ENCODE data around the gene FEN1.

The FEN1 gene

GRCh38 chr11:61756452-61757212 lies 36.1 kb upstream of the FEN1 start:
- DNase-seq (ENCODE audit: low read depth): no peak

- DNase-seq (ENCODE audit: low read depth): no peak
Observed at GRCh38 chr11:61757213-61757862, 35.4 kb upstream of the FEN1 start.

- no peak for DNase-seq (ENCODE audit: low read depth)
Observed at GRCh38 chr11:61760946-61761345, 31.8 kb upstream of the FEN1 start.

GRCh38 chr11:61761440-61762222 lies 31.1 kb upstream of the FEN1 start:
- no peak for DNase-seq (ENCODE audit: low read depth)

GRCh38 chr11:61762223-61762615 lies 30.5 kb upstream of the FEN1 start:
- no peak for DNase-seq (ENCODE audit: low read depth)

GRCh38 chr11:61762798-61763197 lies 29.9 kb upstream of the FEN1 start:
- no peak for DNase-seq (ENCODE audit: low read depth)

GRCh38 chr11:61763930-61764605 lies 28.6 kb upstream of the FEN1 start:
- DNase-seq (ENCODE audit: low read depth): no peak

- no peak for DNase-seq (ENCODE audit: low read depth)
Observed at GRCh38 chr11:61764606-61765260, 28.0 kb upstream of the FEN1 start.

GRCh38 chr11:61765550-61766253 lies 27.0 kb upstream of the FEN1 start:
- no peak for DNase-seq (ENCODE audit: low read depth)

- DNase-seq (ENCODE audit: low read depth): peak; percentile 15
Observed at GRCh38 chr11:61766353-61766841, 26.3 kb upstream of the FEN1 start.

- no peak for DNase-seq (ENCODE audit: low read depth)
Observed at GRCh38 chr11:61768376-61769076, 24.2 kb upstream of the FEN1 start.

GRCh38 chr11:61769169-61769920 lies 23.4 kb upstream of the FEN1 start:
- peak; percentile 19 for DNase-seq (ENCODE audit: low read depth)

GRCh38 chr11:61769946-61770683 lies 22.6 kb upstream of the FEN1 start:
- DNase-seq (ENCODE audit: low read depth): no peak

GRCh38 chr11:61771195-61771894 lies 21.4 kb upstream of the FEN1 start:
- DNase-seq (ENCODE audit: low read depth): no peak

- no peak for DNase-seq (ENCODE audit: low read depth)
Observed at GRCh38 chr11:61771985-61772455, 20.7 kb upstream of the FEN1 start.

- DNase-seq (ENCODE audit: low read depth): no peak
Observed at GRCh38 chr11:61773356-61773755, 19.4 kb upstream of the FEN1 start.

GRCh38 chr11:61773809-61774208 lies 18.9 kb upstream of the FEN1 start:
- no peak for DNase-seq (ENCODE audit: low read depth)

GRCh38 chr11:61774411-61774810 lies 18.3 kb upstream of the FEN1 start:
- DNase-seq (ENCODE audit: low read depth): no peak

Measured in non-pigmented ciliary epithelial cell (primary cell).